ENCODE measurements around the gene APEH.

The APEH gene

GRCh38 chr3:49714728-49715550, 40.8 kb downstream of the APEH start:
- no peak for DNase-seq (ENCODE audit: low spot score)

GRCh38 chr3:49715611-49716121, 41.5 kb downstream of the APEH start:
- no peak for DNase-seq (ENCODE audit: low spot score)

- no peak for DNase-seq (ENCODE audit: low spot score)
Measured at GRCh38 chr3:49716169-49716568, 42.0 kb downstream of the APEH start.

GRCh38 chr3:49716691-49717210, 42.6 kb downstream of the APEH start:
- DNase-seq (ENCODE audit: low spot score) = no peak

GRCh38 chr3:49717211-49717958, 43.2 kb downstream of the APEH start:
- DNase-seq (ENCODE audit: low spot score) = no peak

GRCh38 chr3:49717959-49718857, 44.1 kb downstream of the APEH start:
- DNase-seq (ENCODE audit: low spot score) = no peak

- no peak for DNase-seq (ENCODE audit: low spot score)
Measured at GRCh38 chr3:49718858-49719213, 44.7 kb downstream of the APEH start.

GRCh38 chr3:49719214-49719884, 45.2 kb downstream of the APEH start, which contains the start of gene AMIGO3:
Gene AMIGO3 (minus strand): TSS chr3:49719684. CDS start chr3:49719465, 219 bp downstream.
- DNase-seq (ENCODE audit: low spot score) = peak; percentile 95

- DNase-seq (ENCODE audit: low spot score) = no peak
Measured at GRCh38 chr3:49720855-49721595, 46.9 kb downstream of the APEH start.

- DNase-seq (ENCODE audit: low spot score) = no peak
Measured at GRCh38 chr3:49721596-49721895, 47.4 kb downstream of the APEH start.

GRCh38 chr3:49721896-49722781, 48.0 kb downstream of the APEH start:
- DNase-seq (ENCODE audit: low spot score) = no peak

- no peak for DNase-seq (ENCODE audit: low spot score)
Measured at GRCh38 chr3:49722896-49723295, 48.7 kb downstream of the APEH start.

- no peak for DNase-seq (ENCODE audit: low spot score)
Measured at GRCh38 chr3:49723296-49723627, 49.1 kb downstream of the APEH start.

GRCh38 chr3:49723628-49724551, 49.7 kb downstream of the APEH start, which contains the start of gene GMPPB:
Gene GMPPB (minus strand): TSS chr3:49723951. CDS start chr3:49723726, 225 bp downstream.
- peak; percentile 92 for DNase-seq (ENCODE audit: low spot score)

- no peak for DNase-seq (ENCODE audit: low spot score)
Measured at GRCh38 chr3:49724586-49724985, 50.4 kb downstream of the APEH start.

GRCh38 chr3:49725906-49726681, 51.9 kb downstream of the APEH start:
- DNase-seq (ENCODE audit: low spot score) = no peak

GRCh38 chr3:49727154-49727923, 53.2 kb downstream of the APEH start:
- DNase-seq (ENCODE audit: low spot score) = no peak

All from pons (tissue), 1 donor.